Lower leg skin (tissue), 3 donors: ENCODE measurements around the gene TULP4.

Experiments used
- CTCF ChIP-seq, 3 donors: fragments of 450-650 bp; IDR thresholded peaks; one replicate each; pipeline ENCODE4 v1.5.1; 2016; ENCODE audit warnings: antibody characterized with exemption in 3 of 3, mild to moderate bottlenecking in 3 of 3, moderate library complexity in 2 of 3
- POLR2A ChIP-seq, 2 donors: fragments of 450-650 bp; IDR thresholded peaks; one replicate each; pipeline ENCODE4 v1.6.1; 2016 to 2017; ENCODE audit warnings: antibody characterized with exemption in 2 of 2, mild to moderate bottlenecking in 1 of 2, moderate library complexity in 1 of 2

DNA sequence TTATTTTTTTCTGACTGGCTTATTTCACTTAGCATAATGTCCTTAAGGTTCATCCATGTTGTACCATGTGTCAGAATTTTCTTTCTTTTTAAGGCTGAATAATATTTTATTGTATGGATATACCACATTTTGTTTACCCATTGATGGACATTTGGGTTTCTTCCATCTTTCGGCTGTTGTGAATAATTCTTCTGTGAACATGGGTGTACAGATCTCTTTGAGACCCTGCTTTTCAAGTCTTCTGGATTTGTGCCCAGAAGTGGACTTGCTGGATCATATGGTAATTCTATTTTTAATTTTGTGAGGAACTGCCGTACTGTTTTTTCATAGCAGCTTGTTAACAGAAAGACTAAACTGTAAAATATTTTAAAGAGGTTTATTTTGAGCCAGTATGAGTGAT is 153.0 kb downstream of the TULP4 start:
- TF ChIP-seq CTCF (IDR thresholded peaks at IDR 0.05) (no peak), POLR2A (IDR thresholded peaks at IDR 0.05) (no peak)
